ENCODE measurements around the gene TWF2.

Gene TWF2

DNA sequence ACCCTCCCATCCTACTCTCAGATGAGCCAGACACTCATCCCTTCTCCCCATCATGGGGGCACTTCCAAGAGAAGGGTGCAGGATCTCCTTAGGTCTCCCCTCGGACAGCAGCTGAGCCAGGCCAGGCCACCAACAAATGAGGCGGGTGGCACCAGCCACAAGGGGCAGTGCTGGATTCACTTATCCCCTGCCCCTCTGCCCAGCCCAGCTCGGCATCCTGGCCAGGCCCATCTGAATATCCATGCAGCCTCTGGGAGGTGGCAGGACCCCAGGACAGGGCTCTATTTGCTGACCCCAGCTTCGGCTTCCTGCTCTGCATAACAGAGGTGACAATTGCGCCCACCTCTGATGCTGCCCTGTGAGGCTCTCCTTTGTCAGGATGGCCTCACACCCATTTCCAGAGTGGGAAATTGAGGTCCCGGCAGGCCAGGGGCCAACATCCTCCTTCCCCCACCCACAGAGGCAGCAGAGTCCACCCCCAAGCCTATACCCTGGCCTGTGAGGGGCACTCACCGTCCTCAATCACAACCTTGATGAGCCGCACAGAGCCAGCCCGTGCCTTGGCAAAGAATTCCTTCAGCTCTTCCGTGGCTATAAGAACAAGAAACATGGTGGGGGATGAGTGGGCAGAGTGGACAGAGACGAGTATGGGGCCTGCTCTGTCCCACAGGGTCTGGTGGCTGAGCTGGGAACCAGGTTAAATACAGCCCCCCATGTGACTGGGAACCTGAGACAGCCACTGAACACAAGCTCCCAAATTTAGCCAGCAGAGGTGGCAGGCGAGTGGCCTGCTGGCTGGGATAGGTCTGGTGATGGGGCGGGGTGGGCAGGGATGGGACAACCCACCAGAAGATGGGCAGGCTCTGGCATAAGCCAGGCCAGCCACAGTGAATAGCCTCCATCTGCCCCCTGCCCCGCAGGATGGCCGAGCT is 4.2 kb downstream of the TWF2 start:
- Histone ChIP-seq H3K27me3 (ENCODE audit: control insufficient read depth in 1 of 2, insufficient read depth in 2 of 2, low read length in 2 of 2) (no peaks in the 10 kb centered on the region), H3K4me3 (ENCODE audit: low read depth in 1 of 2, low read length in 2 of 2) (no peak overlapping the region), H3K9ac (ENCODE audit: low read length) (no peak overlapping the region), H3K27ac (ENCODE audit: low read depth, low read length) (no peak overlapping the region), H3K9me3 (ENCODE audit: low read length) (no peaks in the 10 kb centered on the region), H3K36me3 (ENCODE audit: insufficient read depth, low read length) (peaks cover 39% of the 10 kb centered on the region), H3K4me1 (ENCODE audit: insufficient read depth, low read length) (peaks cover 47% of the 10 kb centered on the region)

DNA sequence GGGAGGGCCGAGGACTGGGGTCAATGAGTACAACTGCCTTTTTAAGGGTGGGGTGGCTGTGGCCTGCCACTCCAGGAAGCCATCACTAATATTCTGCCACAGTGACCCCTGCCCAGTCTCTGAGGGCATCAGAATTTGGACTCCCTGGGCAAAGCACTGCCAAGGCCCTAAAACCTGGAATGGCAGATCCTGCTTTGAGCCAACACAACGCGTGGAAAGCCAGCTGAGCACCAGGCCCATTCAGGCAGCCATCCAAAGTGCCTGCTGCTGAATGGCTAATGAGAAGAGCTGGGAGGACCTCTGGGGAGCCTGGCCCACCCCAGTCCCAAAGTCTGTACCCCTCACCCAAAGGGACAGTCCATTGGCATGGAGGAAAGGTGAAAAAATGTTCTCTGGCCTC is 5.0 kb downstream of the TWF2 start:
- Histone ChIP-seq H3K27me3 (ENCODE audit: control insufficient read depth in 1 of 2, insufficient read depth in 2 of 2, low read length in 2 of 2) (no peaks in the 10 kb centered on the region), H3K36me3 (ENCODE audit: insufficient read depth, low read length) (peaks cover 47% of the 10 kb centered on the region), H3K4me3 (ENCODE audit: low read depth in 1 of 2, low read length in 2 of 2) (no peak overlapping the region), H3K9ac (ENCODE audit: low read length) (no peak overlapping the region), H3K27ac (ENCODE audit: low read depth, low read length) (no peak overlapping the region), H3K9me3 (ENCODE audit: low read length) (no peaks in the 10 kb centered on the region), H3K4me1 (ENCODE audit: insufficient read depth, low read length) (peaks cover 45% of the 10 kb centered on the region)

DNA sequence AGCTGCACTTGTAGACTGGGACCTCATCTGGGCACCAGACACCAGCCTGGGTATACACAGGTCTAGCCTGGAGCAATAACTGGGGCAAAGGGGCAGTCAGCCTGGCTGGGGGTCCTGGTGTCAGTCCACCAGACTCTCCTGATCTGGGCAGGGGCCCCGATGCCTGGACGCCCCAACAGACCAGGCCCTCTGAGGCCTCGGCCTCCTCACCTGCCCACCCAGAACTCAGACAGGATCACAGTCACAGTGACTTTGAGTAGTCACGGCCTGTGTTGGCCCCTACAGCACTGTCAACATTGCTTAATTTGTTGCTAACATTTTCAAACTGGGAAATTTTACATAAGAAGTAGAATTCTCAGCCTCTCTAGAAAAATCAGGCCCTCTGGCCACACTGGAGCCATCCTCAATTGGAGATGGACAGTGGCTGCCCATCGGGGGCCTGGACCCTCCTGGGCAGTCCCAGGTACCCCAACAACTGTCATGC is 5.8 kb downstream of the TWF2 start:
- no peak overlapping the region for H3K4me3 ChIP-seq (ENCODE audit: low read depth in 1 of 2, low read length in 2 of 2)
- H3K36me3 ChIP-seq (ENCODE audit: insufficient read depth, low read length) = peaks cover 52% of the 10 kb centered on the region
- H3K27me3 ChIP-seq (ENCODE audit: control insufficient read depth in 1 of 2, insufficient read depth in 2 of 2, low read length in 2 of 2) = no peaks in the 10 kb centered on the region
- peaks cover 41% of the 10 kb centered on the region for H3K4me1 ChIP-seq (ENCODE audit: insufficient read depth, low read length)
- H3K27ac ChIP-seq (ENCODE audit: low read depth, low read length) = no peak overlapping the region
- no peaks in the 10 kb centered on the region for H3K9me3 ChIP-seq (ENCODE audit: low read length)
- H3K9ac ChIP-seq (ENCODE audit: low read length) = no peak overlapping the region

DNA sequence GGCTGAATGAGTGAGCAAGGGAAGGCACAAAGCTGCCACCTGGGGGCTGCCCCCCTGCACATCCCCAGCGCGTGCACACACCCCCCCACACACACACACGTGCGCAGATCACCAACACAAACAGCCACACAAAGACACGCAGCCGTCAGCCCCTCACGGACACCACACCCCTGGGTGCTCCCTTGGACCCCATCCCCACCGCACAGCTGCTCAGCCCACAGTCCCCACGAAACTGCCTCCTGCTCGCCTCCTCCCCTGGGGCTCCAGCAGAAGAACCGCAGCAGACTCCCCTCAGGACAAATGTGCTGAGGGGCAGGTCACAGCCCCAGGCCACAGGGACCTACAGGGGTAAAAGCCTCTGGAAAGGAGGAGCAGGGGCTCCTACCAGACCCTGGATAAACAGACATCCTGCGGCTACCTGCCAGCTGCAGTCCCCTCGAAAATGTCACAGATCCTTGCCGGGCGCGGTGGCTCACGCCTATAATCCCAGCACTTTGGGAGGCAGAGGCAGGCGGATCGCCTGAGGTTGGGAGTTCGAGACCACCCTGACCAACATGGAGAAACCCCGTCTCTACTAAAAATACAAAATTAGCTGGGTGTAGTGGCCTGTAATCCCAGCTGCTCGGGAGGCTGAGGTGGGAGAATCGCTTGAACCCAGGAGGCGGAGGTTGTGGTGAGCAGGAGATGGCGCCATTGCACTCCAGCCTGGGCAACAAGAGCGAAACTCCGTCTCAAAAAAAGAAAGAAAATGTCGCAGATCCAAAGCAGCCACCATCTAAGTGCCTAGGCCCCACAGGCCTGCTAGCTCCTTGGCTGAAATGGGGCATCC is 6.5 kb downstream of the TWF2 start:
- Histone ChIP-seq H3K27ac (ENCODE audit: low read depth, low read length) (no peak overlapping the region), H3K4me1 (ENCODE audit: insufficient read depth, low read length) (peaks cover 34% of the 10 kb centered on the region), H3K9me3 (ENCODE audit: low read length) (no peaks in the 10 kb centered on the region), H3K4me3 (ENCODE audit: low read depth in 1 of 2, low read length in 2 of 2) (no peak overlapping the region), H3K9ac (ENCODE audit: low read length) (no peak overlapping the region), H3K36me3 (ENCODE audit: insufficient read depth, low read length) (peaks cover 52% of the 10 kb centered on the region), H3K27me3 (ENCODE audit: control insufficient read depth in 1 of 2, insufficient read depth in 2 of 2, low read length in 2 of 2) (no peaks in the 10 kb centered on the region)

DNA sequence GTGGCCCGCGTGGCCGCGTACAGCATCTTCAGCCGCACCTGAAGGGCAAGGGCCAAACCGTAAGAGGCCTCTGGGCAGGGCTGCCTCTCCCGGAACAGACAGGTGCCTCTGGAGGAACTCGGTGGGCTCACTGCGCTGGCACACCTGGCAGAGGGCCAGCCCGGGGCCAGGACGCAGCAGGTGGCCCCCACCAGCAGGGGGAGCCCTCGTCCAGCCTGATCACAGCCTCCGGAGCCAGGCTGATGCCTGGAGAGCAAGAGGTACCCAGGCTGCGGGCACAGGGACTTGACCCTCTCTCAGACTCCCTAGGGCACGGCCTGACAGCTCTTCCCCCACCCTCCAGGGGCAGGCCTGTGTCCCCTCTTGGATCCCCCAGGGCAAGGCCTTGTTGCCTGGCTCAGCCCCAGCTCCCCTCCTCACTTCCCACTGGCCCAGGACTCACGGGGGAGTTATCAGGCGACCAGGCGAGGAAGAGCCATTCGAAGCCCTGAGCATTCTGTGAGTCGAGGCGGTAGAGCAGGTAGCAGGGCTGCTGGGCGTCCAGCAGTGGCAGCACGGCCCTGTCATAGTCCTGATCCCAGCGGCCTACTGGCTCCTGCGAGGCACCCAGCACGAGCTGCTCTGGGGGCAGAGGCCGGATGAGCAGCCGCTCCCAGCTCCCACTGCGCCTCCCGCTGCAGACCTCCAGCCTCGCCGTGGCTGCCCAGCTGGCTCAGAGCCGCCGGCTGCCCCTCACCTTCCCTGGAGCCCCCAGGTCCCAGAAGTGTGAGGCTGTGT is 7.3 kb downstream of the TWF2 start:
- peaks cover 26% of the 10 kb centered on the region for H3K4me1 ChIP-seq (ENCODE audit: insufficient read depth, low read length)
- no peak overlapping the region for H3K9ac ChIP-seq (ENCODE audit: low read length)
- H3K36me3 ChIP-seq (ENCODE audit: insufficient read depth, low read length) = peaks cover 52% of the 10 kb centered on the region
- H3K27me3 ChIP-seq (ENCODE audit: control insufficient read depth in 1 of 2, insufficient read depth in 2 of 2, low read length in 2 of 2) = no peaks in the 10 kb centered on the region
- no peak overlapping the region for H3K27ac ChIP-seq (ENCODE audit: low read depth, low read length)
- no peak overlapping the region for H3K4me3 ChIP-seq (ENCODE audit: low read depth in 1 of 2, low read length in 2 of 2)
- no peaks in the 10 kb centered on the region for H3K9me3 ChIP-seq (ENCODE audit: low read length)

DNA sequence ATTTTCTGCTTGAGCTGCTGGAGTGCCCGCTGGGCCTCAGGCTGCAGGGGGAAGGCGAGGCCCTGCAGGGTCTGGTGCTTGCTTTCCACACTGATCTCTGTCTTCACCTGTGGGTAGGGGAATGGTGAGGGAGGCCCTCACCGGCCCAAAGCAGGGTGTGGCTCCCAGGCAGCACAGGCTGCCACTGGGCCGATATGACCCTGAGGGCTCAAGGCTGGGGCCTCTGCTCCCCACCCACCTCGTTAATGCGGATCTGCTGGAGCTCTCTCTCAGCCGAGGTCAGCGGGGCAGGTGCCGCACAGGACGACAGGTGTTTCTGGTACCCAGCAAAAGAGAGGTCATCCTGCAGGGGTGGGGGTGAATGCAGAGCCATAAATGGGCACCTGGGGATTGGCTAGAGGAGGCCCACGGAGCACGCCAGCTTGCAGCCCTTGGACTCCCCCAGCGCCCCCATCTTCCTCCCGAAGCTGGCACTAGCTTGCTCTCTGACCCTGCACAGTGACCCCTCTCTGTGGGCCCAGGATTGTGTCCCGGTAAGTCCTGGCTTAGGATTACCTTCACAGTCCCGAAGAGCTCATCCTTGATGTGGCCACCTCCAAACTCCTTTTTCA is 8.0 kb downstream of the TWF2 start:
- no peaks in the 10 kb centered on the region for H3K9me3 ChIP-seq (ENCODE audit: low read length)
- H3K4me1 ChIP-seq (ENCODE audit: insufficient read depth, low read length) = peaks cover 20% of the 10 kb centered on the region
- H3K27ac ChIP-seq (ENCODE audit: low read depth, low read length) = no peak overlapping the region
- no peak overlapping the region for H3K4me3 ChIP-seq (ENCODE audit: low read depth in 1 of 2, low read length in 2 of 2)
- peaks cover 52% of the 10 kb centered on the region for H3K36me3 ChIP-seq (ENCODE audit: insufficient read depth, low read length)
- H3K9ac ChIP-seq (ENCODE audit: low read length) = no peak overlapping the region
- H3K27me3 ChIP-seq (ENCODE audit: control insufficient read depth in 1 of 2, insufficient read depth in 2 of 2, low read length in 2 of 2) = no peaks in the 10 kb centered on the region

DNA sequence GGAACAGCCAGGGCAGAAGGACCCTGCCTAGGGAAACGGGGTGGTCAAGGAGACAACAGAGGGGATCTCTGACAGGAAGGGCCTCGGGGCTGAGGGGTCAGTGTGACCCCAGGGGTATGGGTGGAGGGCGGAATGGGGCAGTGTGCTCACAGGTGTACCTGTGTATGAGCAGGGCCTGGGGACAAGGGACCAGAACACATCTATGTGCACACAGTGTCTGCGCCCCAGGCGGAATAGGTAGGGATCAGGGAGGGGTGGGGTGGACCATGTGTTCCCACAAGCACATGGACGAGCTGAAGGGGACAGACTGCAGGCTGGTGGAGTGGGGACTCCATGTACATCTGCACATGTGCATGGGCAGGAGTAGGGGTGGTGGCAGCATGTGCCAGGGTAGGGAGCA is 8.5 kb downstream of the TWF2 start:
- Histone ChIP-seq H3K9me3 (ENCODE audit: low read length) (no peaks in the 10 kb centered on the region), H3K4me3 (ENCODE audit: low read depth in 1 of 2, low read length in 2 of 2) (no peak overlapping the region), H3K4me1 (ENCODE audit: insufficient read depth, low read length) (peaks cover 16% of the 10 kb centered on the region), H3K27me3 (ENCODE audit: control insufficient read depth in 1 of 2, insufficient read depth in 2 of 2, low read length in 2 of 2) (no peaks in the 10 kb centered on the region), H3K27ac (ENCODE audit: low read depth, low read length) (no peak overlapping the region), H3K9ac (ENCODE audit: low read length) (no peak overlapping the region), H3K36me3 (ENCODE audit: insufficient read depth, low read length) (peaks cover 50% of the 10 kb centered on the region)

DNA sequence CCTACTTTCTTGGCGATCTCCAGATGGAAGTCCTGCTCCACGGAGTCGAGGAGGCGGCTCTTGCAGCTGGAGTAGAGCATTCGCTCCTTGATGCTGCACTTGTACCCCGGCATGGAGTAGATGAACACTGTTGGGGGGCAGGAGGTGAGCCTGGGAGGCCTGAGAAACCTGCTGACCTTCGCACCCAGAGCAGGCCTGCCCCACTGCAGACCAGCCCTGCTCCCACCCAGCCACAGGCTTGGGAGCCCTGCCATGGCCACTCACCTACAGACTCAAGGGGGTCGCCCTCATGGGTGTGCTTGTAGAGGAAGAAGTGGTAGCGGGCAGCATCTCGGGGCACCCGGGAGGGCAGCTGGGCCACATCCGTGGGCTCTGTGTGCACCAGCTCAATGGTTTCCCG is 9.3 kb downstream of the TWF2 start:
- H3K36me3 ChIP-seq (ENCODE audit: insufficient read depth, low read length) = peaks cover 42% of the 10 kb centered on the region
- no peaks in the 10 kb centered on the region for H3K9me3 ChIP-seq (ENCODE audit: low read length)

DNA sequence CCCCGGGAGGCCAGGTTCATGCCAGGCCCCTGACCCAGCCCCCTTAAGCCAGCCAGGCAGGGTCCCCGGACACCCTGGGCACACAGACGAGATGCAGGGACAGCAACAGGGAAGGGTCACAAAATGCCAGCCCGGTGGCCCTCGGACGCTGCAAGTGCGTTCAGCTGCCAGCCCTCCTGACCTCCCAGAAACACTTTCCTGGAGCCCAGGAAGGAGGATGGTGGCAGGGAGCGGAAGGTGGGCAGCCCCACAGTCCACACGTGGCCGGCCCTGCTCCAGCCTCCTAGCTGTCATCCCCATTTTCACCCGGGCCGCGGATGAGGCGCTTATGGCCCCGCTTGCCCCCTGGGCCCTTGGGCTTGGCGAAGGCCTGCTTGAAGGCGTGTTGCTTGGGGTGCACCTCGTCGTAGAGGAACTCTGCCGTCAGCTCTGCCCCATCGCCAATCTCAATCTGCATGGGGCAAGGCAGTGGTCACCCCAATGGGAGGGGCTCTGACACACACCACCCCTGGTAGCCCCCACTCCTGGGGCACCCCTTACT is 10.1 kb downstream of the TWF2 start:
- Histone ChIP-seq H3K36me3 (ENCODE audit: insufficient read depth, low read length) (peaks cover 37% of the 10 kb centered on the region), H3K4me3 (ENCODE audit: low read depth in 1 of 2, low read length in 2 of 2) (no peak overlapping the region), H3K9ac (ENCODE audit: low read length) (no peak overlapping the region), H3K4me1 (ENCODE audit: insufficient read depth, low read length) (peaks cover under 1% of the 10 kb centered on the region), H3K27me3 (ENCODE audit: control insufficient read depth in 1 of 2, insufficient read depth in 2 of 2, low read length in 2 of 2) (no peaks in the 10 kb centered on the region), H3K27ac (ENCODE audit: low read depth, low read length) (no peak overlapping the region), H3K9me3 (ENCODE audit: low read length) (no peaks in the 10 kb centered on the region)

More for the DNA sequence above, 9.3 kb downstream of the TWF2 start:
- H3K4me1 ChIP-seq (ENCODE audit: insufficient read depth, low read length) = peaks cover 8% of the 10 kb centered on the region
- no peaks in the 10 kb centered on the region for H3K27me3 ChIP-seq (ENCODE audit: control insufficient read depth in 1 of 2, insufficient read depth in 2 of 2, low read length in 2 of 2)
- H3K27ac ChIP-seq (ENCODE audit: low read depth, low read length) = no peak overlapping the region
- no peak overlapping the region for H3K9ac ChIP-seq (ENCODE audit: low read length)
- H3K4me3 ChIP-seq (ENCODE audit: low read depth in 1 of 2, low read length in 2 of 2) = no peak overlapping the region

DNA sequence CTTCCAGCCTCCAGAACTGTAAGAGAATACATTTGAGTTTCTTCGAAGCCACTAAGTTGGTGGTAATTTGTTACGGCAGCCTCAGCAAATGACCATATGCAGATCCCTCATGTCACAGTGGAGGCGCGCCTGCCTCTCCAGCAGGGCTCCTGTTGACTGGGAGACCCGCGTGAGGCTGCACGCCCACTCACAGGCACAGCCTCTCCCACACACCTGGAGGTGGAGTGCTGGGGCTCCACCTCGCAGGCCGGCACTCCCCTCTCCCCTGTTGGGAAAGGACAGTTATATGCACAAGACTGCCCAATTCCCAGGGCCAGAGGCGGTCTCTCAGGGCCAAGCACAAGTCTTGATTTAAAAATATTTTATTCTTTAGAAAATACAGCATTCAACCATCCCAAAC is 10.7 kb downstream of the TWF2 start:
- peaks cover 37% of the 10 kb centered on the region for H3K36me3 ChIP-seq (ENCODE audit: insufficient read depth, low read length)
- no peak overlapping the region for H3K27ac ChIP-seq (ENCODE audit: low read depth, low read length)
- no peaks in the 10 kb centered on the region for H3K9me3 ChIP-seq (ENCODE audit: low read length)
- H3K9ac ChIP-seq (ENCODE audit: low read length) = no peak overlapping the region
- H3K4me1 ChIP-seq (ENCODE audit: insufficient read depth, low read length) = no peaks in the 10 kb centered on the region
- H3K4me3 ChIP-seq (ENCODE audit: low read depth in 1 of 2, low read length in 2 of 2) = no peak overlapping the region
- no peaks in the 10 kb centered on the region for H3K27me3 ChIP-seq (ENCODE audit: control insufficient read depth in 1 of 2, insufficient read depth in 2 of 2, low read length in 2 of 2)
